HCT116 (cell line): ENCODE results near the gene FMN1.

Experiments
- EGR1 ChIP-seq: IDR thresholded peaks from 2 replicates; pipeline ENCODE4 v1.6.1; 2012; ENCODE audit warnings: low read depth
- EZH2phosphoT487 ChIP-seq: fragments of 200-600 bp; IDR thresholded peaks from 2 replicates; pipeline ENCODE4 v1.6.1; 2018; ENCODE audit warnings: antibody characterized with exemption, borderline replicate concordance
- MAX ChIP-seq: IDR thresholded peaks from 2 replicates; pipeline ENCODE4 v1.6.1; 2012
- POLR2AphosphoS5 ChIP-seq: IDR thresholded peaks from 2 replicates; pipeline ENCODE4 v1.6.1; 2011; ENCODE audit warnings: mild to moderate bottlenecking, low read depth, low read length, moderate library complexity
- RAD21 ChIP-seq: IDR thresholded peaks from 2 replicates; pipeline ENCODE4 v1.6.1; 2012; ENCODE audit warnings: low read depth, mild to moderate bottlenecking
- SP1 ChIP-seq: IDR thresholded peaks from 2 replicates; pipeline ENCODE4 v1.6.1; 2012; ENCODE audit warnings: low read depth
- TCF7L2 ChIP-seq: IDR thresholded peaks from 2 replicates; pipeline ENCODE4 v1.7.0; 2011; ENCODE audit warnings: borderline replicate concordance, inconsistent platforms; ENCODE audit not compliant: insufficient read depth, insufficient read length; ENCODE audit errors: extremely low read depth
- YY1 ChIP-seq: IDR thresholded peaks from 2 replicates; pipeline ENCODE4 v1.6.1; 2011; ENCODE audit warnings: low read length, low read depth, moderate library complexity, mild to moderate bottlenecking; ENCODE audit not compliant: insufficient replicate concordance; ENCODE audit errors: extremely low read depth
- TF ChIP-seq, protein P1 (sequence below), 3 experiments: fragments of 200-600 bp in 1 of 3; sonication (generic) in 1 of 3; IDR thresholded peaks in 2 of 3; conservative IDR thresholded peaks in 1 of 3; 2 replicates each; pipeline ENCODE4 v1.5.1; 2012 to 2017; ENCODE audit warnings: low read depth in 2 of 3, low read length in 2 of 3, antibody characterized with exemption in 1 of 3, borderline replicate concordance in 1 of 3, control low read depth in 1 of 3, mild to moderate bottlenecking in 1 of 3, mixed read lengths in 1 of 3, mixed run types in 1 of 3, moderate library complexity in 1 of 3; ENCODE audit not compliant: insufficient read depth in 1 of 3

DNA sequence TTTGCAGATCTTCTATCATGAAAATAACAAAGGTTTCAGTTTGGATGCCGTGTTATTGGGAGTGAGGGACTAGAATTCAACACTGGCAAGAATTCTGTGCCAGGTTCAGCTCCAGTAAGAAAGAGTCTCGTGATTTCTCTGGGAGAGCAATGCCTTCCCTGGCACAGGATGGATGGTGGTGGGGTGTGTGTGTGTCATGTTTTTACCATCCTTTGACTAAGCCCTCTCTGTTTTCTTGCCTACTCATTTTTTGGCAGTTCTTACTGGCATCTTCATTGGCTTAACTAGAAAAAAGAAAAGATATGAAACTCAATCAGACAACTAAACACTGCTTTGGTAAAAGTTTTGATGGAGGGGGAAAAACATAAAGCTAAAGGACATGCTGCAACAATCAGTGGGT is 86.6 kb downstream of the FMN1 start:
- TF ChIP-seq, protein P1, sequence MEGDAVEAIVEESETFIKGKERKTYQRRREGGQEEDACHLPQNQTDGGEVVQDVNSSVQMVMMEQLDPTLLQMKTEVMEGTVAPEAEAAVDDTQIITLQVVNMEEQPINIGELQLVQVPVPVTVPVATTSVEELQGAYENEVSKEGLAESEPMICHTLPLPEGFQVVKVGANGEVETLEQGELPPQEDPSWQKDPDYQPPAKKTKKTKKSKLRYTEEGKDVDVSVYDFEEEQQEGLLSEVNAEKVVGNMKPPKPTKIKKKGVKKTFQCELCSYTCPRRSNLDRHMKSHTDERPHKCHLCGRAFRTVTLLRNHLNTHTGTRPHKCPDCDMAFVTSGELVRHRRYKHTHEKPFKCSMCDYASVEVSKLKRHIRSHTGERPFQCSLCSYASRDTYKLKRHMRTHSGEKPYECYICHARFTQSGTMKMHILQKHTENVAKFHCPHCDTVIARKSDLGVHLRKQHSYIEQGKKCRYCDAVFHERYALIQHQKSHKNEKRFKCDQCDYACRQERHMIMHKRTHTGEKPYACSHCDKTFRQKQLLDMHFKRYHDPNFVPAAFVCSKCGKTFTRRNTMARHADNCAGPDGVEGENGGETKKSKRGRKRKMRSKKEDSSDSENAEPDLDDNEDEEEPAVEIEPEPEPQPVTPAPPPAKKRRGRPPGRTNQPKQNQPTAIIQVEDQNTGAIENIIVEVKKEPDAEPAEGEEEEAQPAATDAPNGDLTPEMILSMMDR (IDR thresholded peaks at IDR 0.05 in 2 of 3, conservative IDR thresholded peaks at IDR 0.05 in 1 of 3; ENCODE audit: borderline replicate concordance in 1 of 3, insufficient read depth in 1 of 3, low read depth in 2 of 3, low read length in 2 of 3) = no peak
- TF ChIP-seq YY1 (no peak), EGR1 (no peak), RAD21 (no peak), POLR2AphosphoS5 (no peak), MAX (no peak), EZH2phosphoT487 (no peak), TCF7L2 (no peak), SP1 (no peak)
